Nephron (organoid): ENCODE data around the gene UGT1A8.

Experiments used
- H3K27ac Mint-ChIP-seq, 3 experiments: 2 replicates each; pipeline ENCODE4 v1.8.0; 2020; ENCODE audit warnings: mixed read lengths in 3 of 3, mild to moderate bottlenecking in 2 of 3, moderate library complexity in 1 of 3
- H3K27me3 Mint-ChIP-seq: 2 replicates; pipeline ENCODE4 v1.8.0; 2021; ENCODE audit warnings: low read depth, mild to moderate bottlenecking, moderate library complexity, mixed read lengths
- H3K36me3 Mint-ChIP-seq: 2 replicates; pipeline ENCODE4 v1.8.0; 2020; ENCODE audit warnings: low read depth, mixed read lengths
- H3K4me1 Mint-ChIP-seq: 2 replicates; pipeline ENCODE4 v1.8.0; 2020; ENCODE audit warnings: mixed read lengths
- H3K4me3 Mint-ChIP-seq, 3 experiments: 2 replicates each; pipeline ENCODE4 v1.8.0; 2020; ENCODE audit warnings: mild to moderate bottlenecking in 3 of 3, mixed read lengths in 3 of 3, moderate library complexity in 2 of 3
- H3K9me3 Mint-ChIP-seq: 2 replicates; pipeline ENCODE4 v1.8.0; 2020; ENCODE audit warnings: mixed read lengths
- CTCF ChIP-seq, 3 experiments: fragments of 200-600 bp; sonication (generic); IDR thresholded peaks; one replicate each; pipeline ENCODE4 v1.5.0; 2021; ENCODE audit warnings: antibody characterized with exemption in 3 of 3; ENCODE audit not compliant: unreplicated experiment in 3 of 3

The UGT1A8 gene

GRCh38 chr2:233810385-233810784, 193.0 kb downstream of the UGT1A8 start:
- Mint-ChIP-seq H3K27me3 (peaks cover 21% of the 10 kb centered on the region), H3K9me3 (no peaks in the 10 kb centered on the region), H3K4me1 (no peaks in the 10 kb centered on the region)

GRCh38 chr2:233811087-233811486, 193.7 kb downstream of the UGT1A8 start:
- no peaks in the 10 kb centered on the region for H3K9me3 Mint-ChIP-seq
- no peak for TF ChIP-seq CTCF (IDR thresholded peaks at IDR 0.05; ENCODE audit: unreplicated experiment in 3 of 3)
- H3K27me3 Mint-ChIP-seq = peaks cover 21% of the 10 kb centered on the region
- H3K4me1 Mint-ChIP-seq = no peaks in the 10 kb centered on the region
- no peak overlapping the region for H3K27ac Mint-ChIP-seq
- no peak overlapping the region for H3K4me3 Mint-ChIP-seq
- H3K36me3 Mint-ChIP-seq = no peaks in the 10 kb centered on the region

More at GRCh38 chr2:233810385-233810784, 193.0 kb downstream of the UGT1A8 start:
- TF ChIP-seq CTCF (IDR thresholded peaks at IDR 0.05; ENCODE audit: unreplicated experiment in 3 of 3) = no peak
- no peak overlapping the region for H3K27ac Mint-ChIP-seq
- no peak overlapping the region for H3K4me3 Mint-ChIP-seq
- no peaks in the 10 kb centered on the region for H3K36me3 Mint-ChIP-seq

GRCh38 chr2:233811732-233812131, 194.3 kb downstream of the UGT1A8 start:
- no peaks in the 10 kb centered on the region for H3K4me1 Mint-ChIP-seq
- H3K4me3 Mint-ChIP-seq = no peak overlapping the region
- no peak for TF ChIP-seq CTCF (IDR thresholded peaks at IDR 0.05; ENCODE audit: unreplicated experiment in 3 of 3)
- H3K27me3 Mint-ChIP-seq = peaks cover 25% of the 10 kb centered on the region
- H3K27ac Mint-ChIP-seq = no peak overlapping the region
- H3K36me3 Mint-ChIP-seq = no peaks in the 10 kb centered on the region
- no peaks in the 10 kb centered on the region for H3K9me3 Mint-ChIP-seq

- Mint-ChIP-seq H3K9me3 (no peaks in the 10 kb centered on the region), H3K27me3 (peaks cover 17% of the 10 kb centered on the region), H3K4me1 (no peaks in the 10 kb centered on the region), H3K4me3 (no peak overlapping the region), H3K27ac (no peak overlapping the region), H3K36me3 (no peaks in the 10 kb centered on the region)
- TF ChIP-seq CTCF (IDR thresholded peaks at IDR 0.05; ENCODE audit: unreplicated experiment in 3 of 3) = no peak
Observed at GRCh38 chr2:233813236-233814055, 196.0 kb downstream of the UGT1A8 start.

- H3K27ac Mint-ChIP-seq = no peak overlapping the region
- TF ChIP-seq CTCF (IDR thresholded peaks at IDR 0.05; ENCODE audit: unreplicated experiment in 3 of 3) = no peak
- no peak overlapping the region for H3K4me3 Mint-ChIP-seq
- no peaks in the 10 kb centered on the region for H3K36me3 Mint-ChIP-seq
- no peaks in the 10 kb centered on the region for H3K9me3 Mint-ChIP-seq
- no peaks in the 10 kb centered on the region for H3K4me1 Mint-ChIP-seq
- peaks cover 17% of the 10 kb centered on the region for H3K27me3 Mint-ChIP-seq
Observed at GRCh38 chr2:233814056-233814835, 196.8 kb downstream of the UGT1A8 start.
